T47D (cell line): Measurements from ENCODE around the gene SNCB.
A peak's percentile ranks its signal among the peaks of the same experiment; 100 is the strongest.

Source experiments
- DNase-seq, 2 experiments: peaks; one replicate each; pipeline versions ENCODE4 v3.0.0 to v3.0.0-alpha.2; 2011 to 2012; ENCODE audit warnings: low read depth in 1 of 2, low spot score in 1 of 2
- JUND ChIP-seq: IDR thresholded peaks from 2 replicates; pipeline ENCODE4 v1.6.1; 2012; ENCODE audit warnings: low read depth
- in situ Hi-C: cut with HindIII; loops from 2 replicates; pipeline ENCODE4 v1.10.0; 2016; ENCODE audit warnings: low sequenced_read_pairs, low pct_unique_long_range_greater_than_20kb

Gene SNCB

GRCh38 chr5:176658817-176659511, 28.6 kb upstream of the SNCB start:
- TF ChIP-seq JUND: no peak
- no peak for DNase-seq
- in situ Hi-C loops: no loop called here

DNA sequence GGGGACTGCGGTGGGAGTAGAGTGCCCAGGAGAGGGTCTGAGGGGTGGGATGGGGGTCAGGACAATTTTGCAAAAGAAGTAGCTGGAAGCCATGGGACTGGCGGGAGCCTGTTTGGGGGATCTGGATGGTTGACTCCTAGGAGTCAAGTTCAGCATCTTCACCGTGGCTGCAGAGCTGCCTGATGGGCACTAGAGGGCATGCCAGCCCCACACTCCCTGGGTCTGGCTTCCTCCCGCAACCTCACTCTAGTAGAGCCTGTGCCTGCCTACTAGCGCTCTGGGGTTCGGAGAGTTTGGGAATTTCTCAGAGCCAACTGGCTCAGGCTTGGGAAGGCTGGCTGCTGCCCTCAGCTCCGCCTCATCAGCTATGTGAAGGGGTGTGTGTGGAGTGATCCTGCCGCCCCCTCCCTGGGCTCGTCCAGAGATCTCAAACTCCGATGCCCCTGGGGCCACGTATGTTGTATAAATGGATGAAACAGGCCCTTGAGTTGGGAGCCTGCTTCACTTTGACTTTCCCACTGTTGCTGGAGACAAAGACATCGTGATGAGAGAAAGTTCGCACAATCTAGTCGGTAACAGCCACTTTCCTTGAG, 27.8 kb upstream of the SNCB start:
- DNase-seq: peak; percentile 77 to 80
- in situ Hi-C loops: no loop called here

GRCh38 chr5:176656467-176656990, 26.2 kb upstream of the SNCB start:
- DNase-seq: no peak
- no peak for TF ChIP-seq JUND
- in situ Hi-C loops: no loop called here

More for the DNA sequence above, 27.8 kb upstream of the SNCB start:
- TF ChIP-seq JUND: no peak

GRCh38 chr5:176654856-176655255, 24.5 kb upstream of the SNCB start:
- TF ChIP-seq JUND: no peak
- no peak for DNase-seq
- in situ Hi-C loops: no loop called here

GRCh38 chr5:176653401-176654385, 23.4 kb upstream of the SNCB start:
- TF ChIP-seq JUND: no peak
- in situ Hi-C loops: no loop called here
- no peak for DNase-seq

GRCh38 chr5:176652136-176652535, 21.8 kb upstream of the SNCB start:
- in situ Hi-C loops: no loop called here
- TF ChIP-seq JUND: no peak
- peak in 1 of 2 experiments; percentile 47 for DNase-seq

- TF ChIP-seq JUND: no peak
- in situ Hi-C loops: no loop called here
- no peak for DNase-seq
Observed at GRCh38 chr5:176651472-176651980, 21.2 kb upstream of the SNCB start.

DNA sequence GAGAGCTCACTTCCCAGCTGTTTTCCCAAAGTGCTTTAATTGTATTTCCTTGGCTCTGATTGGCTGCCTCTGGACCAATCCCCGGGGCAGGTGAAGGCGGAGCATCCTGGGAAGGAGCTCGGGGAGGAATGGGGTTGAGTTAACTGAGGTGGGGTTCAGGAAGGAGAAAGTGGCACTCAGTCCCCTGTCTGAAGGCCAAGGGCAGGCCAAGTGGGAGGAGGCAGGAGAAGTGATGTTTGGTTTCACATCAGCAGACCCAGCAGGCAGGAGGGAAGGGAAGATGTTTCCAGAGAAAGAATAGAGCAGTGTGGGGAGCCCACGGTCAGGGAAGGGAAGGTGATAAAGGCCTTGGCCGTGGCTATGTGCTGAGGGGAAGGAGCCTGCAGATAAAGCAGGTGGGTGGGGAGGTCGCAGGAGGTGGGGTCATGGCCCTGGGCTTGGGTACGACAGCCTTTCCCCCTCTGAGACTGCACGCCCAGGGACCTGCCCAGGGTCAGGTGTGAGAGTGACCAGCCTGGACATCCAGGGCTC, 20.1 kb upstream of the SNCB start:
- TF ChIP-seq JUND: no peak
- in situ Hi-C loops: no loop called here
- DNase-seq: no peak

GRCh38 chr5:176648474-176649194, 18.3 kb upstream of the SNCB start:
- TF ChIP-seq JUND: no peak
- in situ Hi-C loops: no loop called here
- no peak for DNase-seq

GRCh38 chr5:176647843-176648473, 17.6 kb upstream of the SNCB start:
- peak; percentile 49 to 55 for DNase-seq
- TF ChIP-seq JUND: no peak
- in situ Hi-C loops: no loop called here
